Ramos (cell line): Measurements from ENCODE around the gene TCOF1.

Experiments used
- in situ Hi-C: fragments of 300-500 bp; cut with MboI; formaldehyde crosslinking; loops from one replicate; pipeline ENCODE4 v1.14.3; 2022; ENCODE audit warnings: low sequenced_read_pairs; ENCODE audit not compliant: unreplicated experiment

TCOF1 gene

GRCh38 chr5:150446583-150446982, 89.1 kb downstream of the TCOF1 start:
- in situ Hi-C loops = no loop called here

- in situ Hi-C loops = no loop called here
Measured at GRCh38 chr5:150447188-150447587, 89.7 kb downstream of the TCOF1 start.

DNA sequence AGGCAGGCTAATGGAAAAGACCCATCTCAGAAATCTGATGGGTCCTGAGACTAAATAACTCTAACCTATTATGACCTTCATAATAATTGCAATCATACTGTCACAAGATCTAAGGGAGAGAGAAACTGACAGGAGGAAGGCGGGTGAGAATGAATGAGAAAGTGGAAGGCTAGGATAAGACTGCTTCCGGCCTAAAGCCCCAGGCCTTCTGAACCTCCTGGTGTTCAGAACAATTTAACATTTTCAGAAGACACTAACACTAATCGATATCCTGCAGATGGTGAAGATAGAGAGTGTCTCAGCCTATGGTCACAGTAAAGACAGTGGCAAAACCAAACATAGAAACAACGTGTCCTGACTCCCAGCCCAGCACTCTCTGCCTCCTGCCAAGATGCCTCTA, 90.8 kb downstream of the TCOF1 start:
- in situ Hi-C loops = no loop called here

- in situ Hi-C loops = no loop called here
Measured at GRCh38 chr5:150448952-150449516, 91.5 kb downstream of the TCOF1 start.
